ENCODE results near the gene URB2.

DNA sequence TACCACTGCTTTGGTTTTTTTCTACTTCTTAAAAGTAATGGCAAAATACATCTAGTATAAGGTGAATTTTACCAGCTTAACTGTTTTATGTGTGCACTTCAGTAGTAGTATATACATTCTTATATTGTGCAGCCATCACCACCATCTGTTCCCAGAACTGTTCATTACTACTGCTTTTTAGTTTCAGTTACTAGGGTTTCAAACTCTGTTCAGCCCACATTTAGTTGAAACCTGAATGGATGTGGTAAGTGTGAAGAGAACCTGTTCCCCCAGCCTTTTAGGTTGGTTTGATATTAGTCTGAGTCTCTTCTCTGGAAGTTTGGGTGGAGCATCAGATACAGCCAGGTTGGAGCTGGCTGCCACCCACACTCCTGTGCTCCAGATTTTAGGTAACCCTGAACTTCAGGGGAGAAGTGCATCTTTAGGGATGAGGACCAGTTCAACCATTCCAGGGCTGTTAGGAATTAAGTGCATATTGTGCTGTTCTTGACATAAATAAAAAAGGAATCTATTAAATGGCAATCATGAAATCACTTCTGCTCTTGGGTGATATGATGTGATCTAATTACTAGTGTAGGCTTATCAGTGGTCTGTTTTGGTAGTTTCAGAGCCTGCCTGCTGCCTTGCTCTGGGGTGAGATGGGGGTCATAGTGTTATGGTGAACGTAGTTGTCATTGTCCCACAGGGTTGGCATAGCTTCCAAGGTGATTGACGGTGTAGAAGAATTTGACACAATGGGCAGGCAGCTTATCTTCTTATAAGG, 32.1 kb downstream of the URB2 start:
- no peak for TF ChIP-seq CTCF (IDR thresholded peaks at IDR 0.05)
- no peak for TF ChIP-seq POLR2AphosphoS5 (IDR thresholded peaks at IDR 0.05)
- no peak for TF ChIP-seq POLR2A (IDR thresholded peaks at IDR 0.05)
- no peak for TF ChIP-seq EP300 (IDR thresholded peaks at IDR 0.05)

Data from stomach (tissue), 4 donors.